Lung (tissue), 12 donors: Measurements from ENCODE around the gene HS6ST3. TPM values are rescaled to one million over a fixed set of nuclear protein-coding genes. Genes with fewer than 3 reads are reported as not detected.

Experiments used
- ATAC-seq: fragments of 200-7000 bp; cut with Tn5 transposase; one replicate; pipeline ENCODE4 v1.9.1; 2020; ENCODE audit warnings: moderate number of reproducible peaks; ENCODE audit not compliant: insufficient read depth, low FRiP score
- DNase-seq, 3 donors: peaks; one replicate each; pipeline ENCODE4 v3.0.0-alpha.2; 2013 to 2017
- H3K27ac ChIP-seq, 2 donors: one replicate each; pipeline ENCODE4 v1.5.1; 2013; ENCODE audit warnings: mild to moderate bottlenecking in 2 of 2, moderate library complexity in 2 of 2, control low read depth in 1 of 2, inconsistent platforms in 1 of 2, low read depth in 1 of 2, low read length in 1 of 2
- H3K27me3 ChIP-seq, 3 donors: one replicate each; pipeline ENCODE4 v1.5.1; 2013; ENCODE audit warnings: low read length in 2 of 3; ENCODE audit not compliant: control insufficient read depth in 3 of 3, insufficient read depth in 3 of 3
- H3K36me3 ChIP-seq, 4 donors: one replicate each; pipeline ENCODE4 v1.5.1; 2013; ENCODE audit warnings: low read length in 4 of 4, mild to moderate bottlenecking in 1 of 4, moderate library complexity in 1 of 4; ENCODE audit not compliant: control insufficient read depth in 4 of 4, insufficient read depth in 4 of 4
- H3K4me1 ChIP-seq, 5 donors: one replicate each; pipeline ENCODE4 v1.5.1; 2013; ENCODE audit warnings: low read length in 5 of 5, mild to moderate bottlenecking in 2 of 5, moderate library complexity in 1 of 5; ENCODE audit not compliant: control insufficient read depth in 5 of 5, insufficient read depth in 5 of 5
- H3K4me3 ChIP-seq: one replicate; pipeline ENCODE4 v1.5.1; 2013; ENCODE audit warnings: mild to moderate bottlenecking, control low read depth, moderate library complexity
- H3K9ac ChIP-seq, 2 donors: one replicate each; pipeline ENCODE4 v1.5.1; 2013; ENCODE audit warnings: low read length in 2 of 2, control low read depth in 1 of 2; ENCODE audit not compliant: insufficient read depth in 1 of 2
- H3K9me3 ChIP-seq, 4 donors: one replicate each; pipeline ENCODE4 v1.5.1; 2013; ENCODE audit warnings: low read length in 3 of 4, mild to moderate bottlenecking in 1 of 4, moderate library complexity in 1 of 4; ENCODE audit not compliant: control insufficient read depth in 4 of 4, insufficient read depth in 3 of 4
- CTCF ChIP-seq: IDR thresholded peaks from 2 replicates; pipeline ENCODE4 v1.5.1; 2012; ENCODE audit warnings: mild to moderate bottlenecking; ENCODE audit errors: control extremely low read depth, extremely low read depth
- WGBS, 2 donors: extraction: QIAGEN DNeasy Blood & Tissue Kit; methylation state at CpG; one replicate each; pipeline ENCODE4 v1.1.7; 2013; 5-methylcytosine and 5-hydroxymethylcytosine counted together
- polyA plus RNA-seq, 2 donors: library from polyadenylated mRNA; stranded (reverse); fragments of 200-250 nt; gene quantifications; one replicate each; pipeline ENCODE4 v1.2.1, GENCODE V29; 2013
- total RNA-seq, 2 donors: library from RNA; depleted of rRNA in 1 of 2; stranded (reverse); fragments of >200 nt in 1 of 2; gene quantifications; one replicate each; pipeline ENCODE4 v1.2.1, GENCODE V29; 2014 to 2021
- donor health status: control.
- donor health status: control.
- donor health status: Bipolar disorder and iron deficiency.
- donor health status: healthy.
- donor health status: DM: yes; HTN: yes; CAD: no.

The HS6ST3 gene
- total and polyA plus RNA-seq, 4 donors, result 0.01 to 0.17 (median 0.04) TPM

DNA sequence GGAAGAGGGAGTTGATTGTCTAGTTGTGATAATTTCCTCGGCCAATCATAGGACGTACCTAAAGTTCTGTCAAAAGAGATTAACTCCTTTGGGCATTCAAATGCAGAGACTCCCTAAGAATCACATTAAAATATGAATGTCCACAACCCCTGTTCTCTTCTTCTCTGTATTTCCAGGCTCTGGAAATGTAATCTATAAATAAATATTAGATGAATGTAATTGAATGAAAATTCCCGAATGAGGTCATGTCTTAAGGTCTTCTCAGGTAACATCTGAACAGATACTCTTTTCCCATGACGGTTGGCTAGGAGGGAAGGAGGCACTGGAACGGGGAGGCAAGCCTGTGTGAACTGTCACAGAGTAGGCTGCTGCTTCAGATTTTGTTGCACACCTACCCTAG lies 759.2 kb downstream of the HS6ST3 start:
- Histone ChIP-seq H3K27ac (no peak overlapping the region), H3K4me3 (no peak overlapping the region), H3K36me3 (no peaks in the 10 kb centered on the region), H3K9me3 (peaks cover 0 to 3% (median 0%) of the 10 kb centered on the region in 4 donors), H3K4me1 (peaks cover 0 to 2% (median 0%) of the 10 kb centered on the region in 5 donors), H3K9ac (no peak overlapping the region), H3K27me3 (no peaks in the 10 kb centered on the region)
- ATAC-seq (no peak), DNase-seq (no peak)
- WGBS, 2 donors, result 82 to 85% methylated on average over 5 of the region's 5 CpGs
- TF ChIP-seq CTCF, result no peak

- Histone ChIP-seq H3K27me3 (no peaks in the 10 kb centered on the region), H3K4me1 (peaks cover 0 to 2% (median 0%) of the 10 kb centered on the region in 5 donors), H3K9ac (no peak overlapping the region), H3K36me3 (no peaks in the 10 kb centered on the region), H3K9me3 (peaks cover 0 to 3% (median 0%) of the 10 kb centered on the region in 4 donors), H3K4me3 (no peak overlapping the region), H3K27ac (no peak overlapping the region)
- 80 to 89% methylated on average over 10 of the region's 10 CpGs for WGBS, 2 donors
- no peak for DNase-seq
- no peak for TF ChIP-seq CTCF
- ATAC-seq, result no peak
Measured at GRCh38 chr13:96850538-96851145, 760.7 kb downstream of the HS6ST3 start.

DNA sequence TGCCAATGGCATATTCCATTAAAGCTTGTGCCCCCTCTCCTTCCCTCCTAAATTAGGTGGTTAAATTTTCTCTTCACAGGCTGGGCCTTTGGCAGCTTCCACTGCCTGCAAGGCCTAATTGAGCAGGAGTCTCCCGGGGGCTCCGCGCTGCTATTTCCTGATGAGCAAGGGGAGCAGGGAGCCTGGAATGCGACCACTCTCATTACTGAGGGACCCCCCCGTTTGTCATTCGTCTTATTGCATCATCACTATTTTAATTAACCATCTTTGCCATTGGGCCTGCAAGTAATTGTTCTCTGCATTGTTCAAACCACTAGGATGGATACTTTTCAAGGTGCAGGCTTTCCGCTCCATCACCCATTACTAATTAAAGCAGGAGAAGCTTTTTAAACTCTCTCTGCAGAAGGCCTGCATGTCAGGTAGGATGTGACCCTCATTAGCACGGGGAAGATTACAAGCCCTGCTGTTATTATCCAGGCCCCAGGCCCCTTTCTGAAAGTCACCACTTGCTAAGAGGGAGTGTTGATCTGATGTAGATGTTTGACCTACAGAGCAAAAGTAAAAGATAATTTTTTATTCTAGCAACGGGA lies 762.0 kb downstream of the HS6ST3 start:
- no peak for TF ChIP-seq CTCF
- 73 to 78% methylated on average over 9 of the region's 9 CpGs for WGBS, 2 donors
- H3K27me3 ChIP-seq, result no peaks in the 10 kb centered on the region
- H3K9me3 ChIP-seq, result peaks cover 0 to 3% (median 0%) of the 10 kb centered on the region in 4 donors
- H3K4me1 ChIP-seq, result peaks cover 0 to 2% (median 0%) of the 10 kb centered on the region in 5 donors
- H3K27ac ChIP-seq, result no peak overlapping the region
- H3K36me3 ChIP-seq, result no peaks in the 10 kb centered on the region
- H3K4me3 ChIP-seq, result no peak overlapping the region
- ATAC-seq (no peak), DNase-seq (no peak)
- no peak overlapping the region for H3K9ac ChIP-seq
